Right hindlimb (tissue), 1 donor: ENCODE measurements around the gene SLX4IP.
"Not testable (repeated sequence)": the region's sequence is repeated elsewhere in the genome, so short reads cannot be mapped to it uniquely, and the experiment has no call there.

Source experiments
- DNase-seq: peaks from one replicate; pipeline ENCODE4 v3.0.0-alpha.2; 2018

The SLX4IP gene

GRCh38 chr20:10580700-10581099 is 145.6 kb downstream of the SLX4IP start:
- DNase-seq = no peak

DNA sequence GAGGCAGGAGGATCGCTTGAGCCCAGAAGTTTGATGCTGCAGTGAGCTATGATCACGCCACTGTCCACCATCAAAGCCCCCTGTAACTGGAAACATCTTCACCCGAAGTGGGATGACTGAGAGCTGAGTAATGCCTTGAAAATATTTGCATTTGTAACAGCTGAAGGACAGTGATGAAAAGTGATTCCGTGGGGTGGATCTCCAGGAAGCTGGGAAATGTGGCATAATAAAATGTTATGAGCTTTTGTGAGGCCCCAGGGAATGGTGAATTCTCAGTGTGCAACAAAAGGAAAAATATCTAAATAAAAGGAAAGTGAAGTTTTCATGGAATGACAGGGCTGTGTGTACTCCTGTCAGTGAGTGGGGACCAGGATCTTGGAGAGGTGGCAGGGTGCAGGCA is 146.7 kb downstream of the SLX4IP start:
- DNase-seq = peak; percentile 23

GRCh38 chr20:10584371-10584770 is 149.3 kb downstream of the SLX4IP start:
- no peak for DNase-seq

DNA sequence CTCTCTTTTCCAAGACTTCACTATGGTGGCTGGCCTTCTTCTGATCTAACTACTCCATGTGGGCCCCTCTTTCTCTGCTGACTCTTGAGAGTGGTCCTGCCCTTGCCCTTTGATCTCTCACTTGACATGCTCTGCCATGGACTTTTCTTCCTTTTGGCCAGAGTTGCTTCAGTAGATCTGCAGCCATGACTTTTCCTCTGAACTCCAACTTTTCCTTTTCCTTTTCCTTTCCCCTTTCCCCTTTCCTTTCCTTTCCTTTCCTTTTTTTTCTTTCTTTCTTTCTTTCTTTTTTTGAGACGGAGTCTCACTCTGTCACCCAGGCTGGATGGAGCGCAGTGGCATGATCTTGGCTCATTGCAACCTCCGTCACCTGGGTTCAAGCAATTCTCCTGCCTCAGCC is 150.2 kb downstream of the SLX4IP start:
- no peak for DNase-seq

GRCh38 chr20:10586296-10586695 is 151.2 kb downstream of the SLX4IP start:
- no peak for DNase-seq

GRCh38 chr20:10590446-10590845 is 155.3 kb downstream of the SLX4IP start:
- DNase-seq = not testable (repeated sequence)

GRCh38 chr20:10590950-10591671 is 156.0 kb downstream of the SLX4IP start:
- no peak for DNase-seq

DNA sequence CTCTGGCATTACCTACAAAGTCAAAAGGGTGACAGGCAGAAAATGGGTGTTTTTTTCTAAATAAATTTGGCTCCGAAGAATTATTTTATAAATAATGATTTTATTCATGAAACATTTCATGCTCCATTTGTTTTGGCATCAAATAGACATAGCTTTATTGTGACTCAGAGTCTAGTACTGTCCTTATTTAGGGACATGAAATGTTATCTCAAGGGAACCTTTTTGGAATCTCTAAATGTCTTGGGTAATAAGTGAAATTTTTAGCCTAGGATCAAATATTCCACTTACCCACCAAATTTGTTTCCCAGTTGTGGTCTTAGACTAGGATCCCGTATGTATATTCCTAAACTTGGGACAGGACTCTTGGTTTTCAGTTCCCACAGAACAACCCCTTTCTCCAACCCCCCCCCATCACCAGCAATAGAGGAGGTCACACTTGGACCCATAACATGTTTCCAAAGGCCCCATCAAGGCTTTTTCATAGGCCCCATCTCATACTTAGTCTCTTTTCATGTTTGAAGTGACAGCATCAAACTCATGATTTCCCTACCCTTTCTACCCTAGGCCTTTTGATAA is 156.9 kb downstream of the SLX4IP start:
- DNase-seq = no peak

DNA sequence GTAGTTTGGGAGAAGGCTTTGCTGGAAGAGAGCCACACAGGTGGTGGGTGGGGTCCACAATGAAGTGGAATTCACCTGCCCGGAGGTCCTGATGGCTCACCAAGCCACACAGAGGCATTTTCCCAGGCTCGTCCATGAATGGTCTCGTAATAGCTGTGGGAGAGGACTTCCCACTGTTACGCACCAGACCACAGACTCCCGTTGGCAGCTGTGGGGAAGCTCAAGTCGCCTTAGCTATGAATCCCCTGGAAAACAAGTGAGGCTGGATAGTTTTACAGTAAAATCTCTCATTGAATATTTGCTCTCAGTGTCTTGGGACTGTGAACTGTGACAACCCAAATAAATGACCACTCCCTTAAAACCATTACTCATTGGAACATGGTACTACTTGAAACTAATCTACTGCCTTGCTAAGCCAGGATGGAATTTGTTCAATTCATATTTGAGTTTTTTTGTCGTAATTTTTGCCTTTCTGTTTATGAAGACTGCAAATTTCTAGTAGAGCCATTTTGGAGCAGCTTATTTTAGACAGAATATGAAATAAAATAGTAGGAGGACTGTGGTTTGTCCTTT is 159.3 kb downstream of the SLX4IP start:
- no peak for DNase-seq

DNA sequence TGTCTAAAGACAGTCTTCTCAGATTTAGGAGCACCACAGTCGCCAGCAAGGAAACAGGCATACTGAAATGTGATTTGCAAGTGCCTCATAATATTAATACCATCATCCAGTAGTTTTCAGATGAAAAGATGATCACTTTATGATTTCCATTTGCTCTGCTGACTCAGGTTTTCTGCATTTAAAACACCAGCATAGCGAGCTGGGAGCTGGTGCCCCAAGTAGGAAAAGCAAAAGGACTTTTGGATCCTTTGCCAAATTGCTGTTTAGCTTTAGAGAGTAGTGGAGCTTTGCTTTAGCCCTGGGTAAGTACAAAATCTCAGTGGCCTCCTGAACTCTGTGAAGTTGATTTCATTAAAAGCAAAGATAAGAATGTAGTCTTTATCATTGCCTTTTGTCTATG is 160.2 kb downstream of the SLX4IP start:
- DNase-seq = no peak

DNA sequence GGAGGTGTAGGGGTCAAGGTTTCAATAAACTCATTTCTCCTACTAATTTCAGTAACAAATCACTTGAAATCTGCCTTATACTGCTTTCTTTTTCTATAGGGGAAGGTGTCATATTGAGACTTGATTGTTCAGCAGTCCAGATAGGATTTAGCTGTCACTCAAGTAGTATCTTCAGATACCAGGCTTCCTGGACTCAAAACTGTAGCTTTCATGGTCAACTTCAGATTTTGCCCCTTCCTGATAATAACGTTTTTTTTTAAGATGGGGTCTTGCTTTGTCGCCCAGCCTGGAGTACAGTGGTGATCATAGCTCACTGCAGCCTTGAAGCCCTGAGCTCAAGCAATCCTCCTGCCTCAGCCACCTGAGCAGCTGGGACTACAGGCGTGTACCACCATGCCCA is 160.9 kb downstream of the SLX4IP start:
- no peak for DNase-seq

DNA sequence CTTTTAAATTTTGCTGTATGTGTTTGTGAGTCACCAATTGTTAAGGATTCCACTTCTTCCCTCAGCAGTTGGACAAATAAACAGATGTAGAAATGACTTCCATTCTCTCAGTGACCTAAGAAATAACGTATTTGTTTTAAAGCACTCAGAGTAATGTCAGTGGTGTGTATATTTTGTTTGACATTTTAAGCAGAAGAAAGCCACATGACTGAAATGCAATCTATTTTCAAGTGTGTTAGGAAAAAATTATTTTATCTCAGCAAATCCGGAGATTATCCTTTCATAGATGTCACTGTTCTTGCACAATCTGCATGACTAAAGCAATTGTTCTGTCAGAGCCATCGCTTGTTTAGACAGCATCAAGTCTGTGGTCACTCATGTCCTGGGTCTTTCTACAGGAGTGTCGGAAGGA is 161.6 kb downstream of the SLX4IP start:
- no peak for DNase-seq

DNA sequence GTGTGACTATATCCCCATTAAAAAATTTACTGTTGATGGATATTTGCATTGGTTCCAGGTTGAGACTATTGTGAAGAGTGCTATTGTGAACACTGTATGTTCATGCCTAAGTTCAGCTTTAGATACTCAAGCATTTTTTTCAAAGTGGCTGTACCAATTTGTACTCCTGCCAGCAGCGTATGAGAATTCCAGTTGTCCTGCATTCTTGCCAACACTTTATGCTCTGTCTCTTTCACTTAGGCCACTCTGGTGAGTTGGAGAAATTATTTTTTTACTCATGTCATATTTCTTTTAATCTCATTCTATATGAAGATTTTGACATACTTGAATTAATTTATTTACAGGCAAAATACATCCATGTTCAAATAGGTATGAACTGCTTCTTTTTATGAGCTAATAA is 162.5 kb downstream of the SLX4IP start:
- DNase-seq = no peak

GRCh38 chr20:10602221-10602871 is 167.2 kb downstream of the SLX4IP start:
- DNase-seq = no peak

DNA sequence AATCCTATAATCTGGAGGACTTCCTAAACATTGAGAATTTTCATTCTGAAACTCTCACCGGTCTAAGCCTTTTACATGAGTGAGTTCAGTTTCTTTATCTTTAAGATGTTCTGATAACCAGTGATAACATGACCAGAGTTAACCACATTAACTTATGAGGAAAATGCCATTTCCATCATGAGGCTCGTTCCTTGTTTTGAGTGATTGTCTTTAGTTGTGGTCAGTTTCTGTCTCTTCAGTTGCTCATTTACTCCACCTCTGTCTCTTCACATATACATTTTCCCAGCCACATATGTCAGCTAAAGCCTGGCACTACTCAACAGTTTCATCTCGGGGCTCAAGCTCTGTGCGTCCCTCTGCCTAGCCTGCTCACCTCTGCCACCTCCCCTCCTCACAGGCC is 168.3 kb downstream of the SLX4IP start:
- no peak for DNase-seq

GRCh38 chr20:10603971-10604864 is 169.1 kb downstream of the SLX4IP start:
- DNase-seq = no peak

DNA sequence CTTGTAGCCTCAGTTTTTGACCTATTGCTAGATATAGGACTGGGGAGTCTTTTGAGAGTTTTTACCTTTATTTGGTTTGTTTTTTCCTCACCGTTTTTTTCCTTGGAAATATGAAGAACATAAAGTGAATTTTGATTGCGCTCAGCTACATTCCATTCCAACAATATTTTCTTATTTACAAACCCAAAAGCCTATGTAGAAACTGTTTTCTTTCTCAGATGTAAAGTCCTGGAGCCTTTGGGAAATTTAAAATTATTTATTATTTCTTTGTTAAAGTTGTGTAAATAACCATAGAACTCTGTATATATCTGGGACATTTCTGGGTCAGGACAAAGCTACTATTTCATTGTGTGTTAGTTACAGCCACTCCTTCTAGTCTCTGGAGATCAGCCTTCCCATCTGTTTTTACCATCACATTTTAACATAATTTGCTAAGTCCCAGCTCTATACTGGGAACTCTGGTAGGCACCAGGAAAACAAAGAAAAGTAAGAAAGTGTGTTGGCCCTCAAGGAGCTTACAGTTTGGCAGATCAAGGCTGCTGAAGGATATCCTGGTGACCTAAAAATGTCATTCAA is 169.8 kb downstream of the SLX4IP start:
- no peak for DNase-seq

GRCh38 chr20:10605547-10606195 is 170.6 kb downstream of the SLX4IP start:
- DNase-seq = no peak

DNA sequence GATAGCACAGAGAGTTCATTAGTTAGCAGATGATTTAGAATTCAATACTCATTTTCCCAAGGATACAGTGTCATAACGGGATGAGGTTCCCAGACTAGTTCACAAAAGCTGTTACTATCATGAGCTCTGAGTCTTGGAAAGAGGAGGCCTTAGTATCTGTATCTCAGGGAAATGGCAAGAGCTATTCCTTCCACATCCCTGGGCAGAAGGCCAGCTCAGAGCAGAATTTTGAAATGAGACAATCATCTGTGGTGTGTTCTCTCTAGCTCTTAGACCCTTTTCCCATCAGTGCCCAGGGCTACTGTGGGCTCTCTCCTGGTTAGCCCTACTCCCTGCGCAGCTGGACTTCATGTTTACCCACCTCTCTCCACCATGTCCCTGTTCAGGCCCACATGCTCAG is 174.2 kb downstream of the SLX4IP start:
- peak; percentile 75 for DNase-seq

GRCh38 chr20:10609770-10610169 is 174.7 kb downstream of the SLX4IP start:
- DNase-seq = no peak

DNA sequence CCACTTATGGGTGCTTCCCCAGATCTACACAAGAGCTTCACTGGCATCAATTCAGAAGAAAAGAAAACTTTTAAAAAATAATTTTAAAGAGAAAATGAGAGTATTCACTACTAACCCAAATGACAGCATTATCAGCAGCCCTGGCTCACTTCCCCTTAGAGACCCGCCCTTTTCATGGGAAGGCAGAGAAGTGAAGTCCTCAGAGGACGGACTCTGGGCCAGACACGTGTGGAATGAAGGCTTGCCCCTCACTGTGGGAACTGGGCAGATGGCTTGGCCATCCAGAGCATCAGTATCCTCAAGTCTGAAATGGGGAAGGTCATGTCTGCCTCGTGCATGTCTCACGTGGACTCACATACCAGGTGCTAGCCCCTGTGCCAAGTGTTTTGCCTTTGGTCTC is 175.1 kb downstream of the SLX4IP start:
- DNase-seq = no peak

- peak; percentile 44 for DNase-seq
Measured at GRCh38 chr20:10611357-10611756, 176.3 kb downstream of the SLX4IP start.
